ENCODE measurements around the gene CGREF1. TPM values are rescaled to one million over a fixed set of nuclear protein-coding genes. Genes with fewer than 3 reads are reported as not detected.

CGREF1 gene
- total RNA-seq, 1 donor from 2014 or later, result 2.2 TPM

DNA sequence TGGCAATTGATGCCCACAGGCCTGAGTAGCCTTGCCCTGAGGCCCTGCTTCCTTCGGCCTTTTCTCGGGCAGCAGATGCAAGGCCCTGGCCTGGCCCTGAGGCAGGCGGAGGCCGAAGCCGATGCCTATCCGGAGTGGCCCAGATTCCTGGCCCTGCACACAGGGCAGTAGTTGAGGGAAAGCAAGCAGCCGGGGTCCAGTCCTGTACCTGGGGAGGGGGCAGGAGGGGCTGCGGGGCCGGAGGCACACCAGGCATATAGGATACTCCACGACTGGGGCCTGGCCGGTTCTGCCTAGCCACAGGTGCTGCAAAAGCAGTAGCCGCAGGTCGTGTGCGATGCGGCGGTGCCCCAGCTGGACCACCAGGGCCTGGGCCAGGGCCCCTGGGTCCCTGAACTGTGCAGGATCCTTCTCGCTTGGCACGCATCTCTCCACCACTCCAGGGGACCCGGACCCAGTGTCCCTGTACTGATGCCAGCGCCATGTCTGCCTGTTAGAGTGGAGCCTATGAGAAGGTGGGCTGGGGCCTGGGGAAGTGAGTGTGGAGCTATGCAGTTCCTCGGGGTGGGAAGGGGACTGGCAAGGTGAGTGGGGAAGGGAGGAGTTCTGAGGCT lies 18.5 kb upstream of the CGREF1 start:
- Histone ChIP-seq H3K9me3 (no peaks in the 10 kb centered on the region), H3K36me3 (no peaks in the 10 kb centered on the region), H3K27me3 (no peaks in the 10 kb centered on the region), H3K27ac (no peak overlapping the region), H3K4me1 (peaks cover 16% of the 10 kb centered on the region), H3K4me3 (no peak overlapping the region)
- peak in 1 of 2 donors; percentile 90 for DNase-seq (ENCODE audit: extremely low spot score in 2 of 2)
- TF ChIP-seq POLR2A (IDR thresholded peaks at IDR 0.05) (no peak), POLR2AphosphoS5 (IDR thresholded peaks at IDR 0.05; ENCODE audit: insufficient read depth in 1 of 2, low read depth in 1 of 2) (no peak)
- TF ChIP-seq, protein P1, sequence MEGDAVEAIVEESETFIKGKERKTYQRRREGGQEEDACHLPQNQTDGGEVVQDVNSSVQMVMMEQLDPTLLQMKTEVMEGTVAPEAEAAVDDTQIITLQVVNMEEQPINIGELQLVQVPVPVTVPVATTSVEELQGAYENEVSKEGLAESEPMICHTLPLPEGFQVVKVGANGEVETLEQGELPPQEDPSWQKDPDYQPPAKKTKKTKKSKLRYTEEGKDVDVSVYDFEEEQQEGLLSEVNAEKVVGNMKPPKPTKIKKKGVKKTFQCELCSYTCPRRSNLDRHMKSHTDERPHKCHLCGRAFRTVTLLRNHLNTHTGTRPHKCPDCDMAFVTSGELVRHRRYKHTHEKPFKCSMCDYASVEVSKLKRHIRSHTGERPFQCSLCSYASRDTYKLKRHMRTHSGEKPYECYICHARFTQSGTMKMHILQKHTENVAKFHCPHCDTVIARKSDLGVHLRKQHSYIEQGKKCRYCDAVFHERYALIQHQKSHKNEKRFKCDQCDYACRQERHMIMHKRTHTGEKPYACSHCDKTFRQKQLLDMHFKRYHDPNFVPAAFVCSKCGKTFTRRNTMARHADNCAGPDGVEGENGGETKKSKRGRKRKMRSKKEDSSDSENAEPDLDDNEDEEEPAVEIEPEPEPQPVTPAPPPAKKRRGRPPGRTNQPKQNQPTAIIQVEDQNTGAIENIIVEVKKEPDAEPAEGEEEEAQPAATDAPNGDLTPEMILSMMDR (IDR thresholded peaks at IDR 0.05), result no peak
- intact Hi-C loops (cut with DNase I), result no loop called here

DNA sequence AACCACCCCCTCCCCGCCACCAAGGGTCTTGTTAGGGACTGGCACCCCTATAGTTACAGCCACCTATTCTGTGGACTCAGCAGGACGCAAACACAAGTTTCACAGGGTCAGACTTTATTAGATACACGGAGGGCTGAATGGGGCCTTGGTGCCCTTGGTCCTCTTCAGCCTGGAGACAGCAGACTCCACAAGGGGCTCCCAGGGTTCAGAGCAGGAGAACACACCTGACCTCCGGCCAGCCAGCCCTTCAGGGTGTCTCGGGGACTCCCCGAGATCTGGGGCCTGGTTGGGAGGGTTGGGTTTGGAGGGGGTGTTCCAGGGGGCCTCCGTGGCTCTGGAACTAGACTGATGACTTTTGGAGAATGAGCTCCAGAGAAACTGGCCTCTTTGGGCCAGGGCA lies 17.8 kb upstream of the CGREF1 start:
- intact Hi-C loops (cut with DNase I), result no loop called here
- peaks cover 0 to 6% of the 10 kb centered on the region in 2 donors for H3K36me3 ChIP-seq
- no peaks in the 10 kb centered on the region for H3K9me3 ChIP-seq
- peak in 1 of 2 donors; percentile 79 for DNase-seq (ENCODE audit: extremely low spot score in 2 of 2)
- H3K4me1 ChIP-seq, result peaks cover 20% of the 10 kb centered on the region
- no peak overlapping the region for H3K27ac ChIP-seq
- H3K27me3 ChIP-seq, result no peaks in the 10 kb centered on the region
- H3K4me3 ChIP-seq, result no peak overlapping the region
- TF ChIP-seq, protein P1 (IDR thresholded peaks at IDR 0.05), result no peak
- TF ChIP-seq POLR2A (IDR thresholded peaks at IDR 0.05) (no peak), POLR2AphosphoS5 (IDR thresholded peaks at IDR 0.05; ENCODE audit: insufficient read depth in 1 of 2, low read depth in 1 of 2) (no peak)

DNA sequence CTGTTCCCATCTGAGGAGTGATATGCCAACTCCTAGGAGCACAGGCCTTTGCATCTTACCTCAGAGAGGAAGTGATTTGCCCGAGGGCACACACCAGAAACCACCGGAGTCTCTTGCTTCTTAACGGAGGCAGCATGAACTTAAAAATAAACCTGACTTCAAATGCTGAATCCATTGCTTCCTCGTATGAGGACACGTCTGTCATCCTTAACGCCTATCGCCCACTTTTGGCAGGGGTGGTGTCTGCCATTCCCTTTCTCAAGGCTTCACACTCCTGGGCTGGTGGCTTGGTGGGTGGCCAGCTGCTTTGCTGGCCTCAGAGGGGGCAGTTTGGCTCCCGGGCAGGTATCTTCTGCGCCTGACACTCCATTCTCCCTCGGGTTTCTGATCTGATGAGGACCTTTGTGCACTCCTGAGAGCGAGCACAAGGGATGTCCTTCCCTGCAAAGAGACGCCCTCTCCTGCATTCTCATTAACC lies 16.6 kb upstream of the CGREF1 start:
- intact Hi-C loops (cut with DNase I), result no loop called here

DNA sequence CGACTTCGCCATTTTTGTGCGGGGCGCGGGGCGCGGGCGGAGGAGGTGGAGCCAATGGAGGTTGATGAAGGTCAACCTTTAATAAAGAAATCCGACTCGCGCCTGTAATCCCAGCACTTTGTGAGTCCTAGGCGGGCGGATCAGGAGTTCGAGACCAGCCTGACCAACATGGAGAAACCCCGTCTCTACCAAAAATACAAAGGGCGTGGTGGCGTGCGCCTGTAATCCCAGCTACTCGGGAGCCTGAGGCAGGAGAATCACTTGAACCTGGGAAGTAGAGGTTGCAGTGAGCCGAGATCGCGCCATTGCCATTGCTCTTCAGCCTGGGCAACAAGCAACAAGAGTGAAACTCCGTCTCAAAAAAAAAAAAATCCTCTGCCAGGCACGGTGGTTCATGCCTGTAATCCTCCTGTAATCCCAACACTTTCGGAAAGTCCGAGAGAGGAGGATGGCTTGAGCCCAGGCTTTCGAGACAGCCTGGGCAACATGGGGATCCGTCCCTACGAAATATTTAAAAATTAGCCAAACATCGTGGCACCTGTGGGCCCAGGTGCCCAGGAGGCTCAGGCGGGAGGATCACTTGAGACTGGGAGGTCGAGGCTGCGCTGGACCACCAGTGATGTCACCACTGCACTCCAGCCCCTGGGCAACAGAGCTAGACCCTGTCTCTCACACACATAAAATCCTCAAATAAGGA lies 16.0 kb upstream of the CGREF1 start:
- Histone ChIP-seq H3K27me3 (no peaks in the 10 kb centered on the region), H3K9me3 (no peaks in the 10 kb centered on the region), H3K4me1 (peaks cover 20% of the 10 kb centered on the region), H3K36me3 (peaks cover 0 to 21% of the 10 kb centered on the region in 2 donors), H3K27ac (peak overlapping the region; percentile 89), H3K4me3 (peak overlapping the region; percentile 96 to 99)
- intact Hi-C loops (cut with DNase I), result loop anchor here (5.0 kb wide), 1 partner anchor 52 kb away; no protein-coding TSS in a partner anchor
- TF ChIP-seq POLR2A (IDR thresholded peaks at IDR 0.05) (no peak), POLR2AphosphoS5 (IDR thresholded peaks at IDR 0.05; ENCODE audit: insufficient read depth in 1 of 2, low read depth in 1 of 2) (peak in 1 of 2 donors; percentile 69)
- peak in 1 of 2 donors; percentile 96 for DNase-seq (ENCODE audit: extremely low spot score in 2 of 2)

More for the DNA sequence above, 16.6 kb upstream of the CGREF1 start:
- Histone ChIP-seq H3K27ac (no peak overlapping the region), H3K36me3 (peaks cover 0 to 19% of the 10 kb centered on the region in 2 donors), H3K27me3 (no peaks in the 10 kb centered on the region), H3K4me3 (no peak overlapping the region), H3K9me3 (no peaks in the 10 kb centered on the region), H3K4me1 (peaks cover 20% of the 10 kb centered on the region)
- TF ChIP-seq, protein P1 (IDR thresholded peaks at IDR 0.05), result no peak
- TF ChIP-seq POLR2A (IDR thresholded peaks at IDR 0.05) (no peak), POLR2AphosphoS5 (IDR thresholded peaks at IDR 0.05; ENCODE audit: insufficient read depth in 1 of 2, low read depth in 1 of 2) (no peak)
- DNase-seq (ENCODE audit: extremely low spot score in 2 of 2), result no peak

DNA sequence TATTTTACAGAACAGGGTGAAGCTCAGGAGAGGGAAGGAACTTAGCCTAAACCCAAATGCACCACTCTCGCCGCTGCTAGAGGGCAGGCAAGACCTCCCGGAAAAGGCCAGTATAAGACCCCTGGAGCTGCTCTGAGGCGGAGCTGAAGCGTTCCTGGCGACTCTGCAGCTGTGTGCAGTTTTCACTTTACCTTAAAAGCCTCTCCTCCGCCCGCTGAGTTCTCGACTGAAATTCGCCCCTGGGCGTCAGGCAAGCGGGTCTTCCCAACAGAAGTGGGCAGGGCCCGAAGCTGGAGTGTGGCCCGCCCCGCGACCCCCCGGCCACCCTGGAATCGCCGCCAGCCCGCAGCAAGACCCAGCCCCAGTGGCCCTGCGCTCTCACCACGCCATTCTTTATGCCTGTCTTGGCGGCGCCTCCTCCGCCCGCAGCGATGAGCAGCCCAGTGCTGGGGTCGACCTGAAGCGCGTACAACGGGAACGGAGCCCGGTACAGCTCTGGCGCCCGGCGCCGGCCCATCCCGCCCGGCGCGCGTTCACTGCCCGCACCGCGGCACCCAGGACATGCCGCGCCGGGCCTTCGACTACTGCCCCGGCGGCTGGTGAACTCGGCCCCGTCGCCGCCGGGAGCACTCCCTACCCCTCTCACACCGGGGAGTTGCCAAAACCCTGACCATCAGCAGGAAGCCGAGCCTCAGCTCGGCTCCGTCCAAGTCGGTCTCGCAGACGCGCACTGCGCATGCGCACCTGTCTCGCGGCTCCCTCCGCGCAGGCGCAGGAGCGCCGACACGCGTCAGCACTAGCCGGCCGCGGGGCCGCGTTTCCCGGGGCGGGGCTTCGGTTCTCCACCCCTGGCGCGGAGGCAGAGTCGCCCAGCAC lies 15.2 kb upstream of the CGREF1 start, which contains the start of gene PREB:
PREB (minus strand) TSS at position 732 of the 876 bp plus-strand sequence; CDS start at position 517, 215 bp downstream.
- H3K9me3 ChIP-seq, result no peaks in the 10 kb centered on the region
- peak in 1 of 2 donors; percentile 95 for DNase-seq (ENCODE audit: extremely low spot score in 2 of 2)
- TF ChIP-seq POLR2AphosphoS5 (IDR thresholded peaks at IDR 0.05; ENCODE audit: insufficient read depth in 1 of 2, low read depth in 1 of 2), result peak; percentile 92 to 95
- TF ChIP-seq POLR2A (IDR thresholded peaks at IDR 0.05), result peak; percentile 28 to 96
- TF ChIP-seq, protein P1 (IDR thresholded peaks at IDR 0.05), result peak in 1 of 3 experiments; percentile 3
- H3K27me3 ChIP-seq, result no peaks in the 10 kb centered on the region
- intact Hi-C loops (cut with DNase I), result loop anchor here (5.0 kb wide), 1 partner anchor 53 kb away; no protein-coding TSS in a partner anchor
- peak within 1 kb of the TSS; percentile 89 for H3K27ac ChIP-seq
- H3K4me3 ChIP-seq, result peak within 1 kb of the TSS; percentile 96 to 99
- peaks cover 20% of the 10 kb centered on the region for H3K4me1 ChIP-seq
- H3K36me3 ChIP-seq, result peaks cover 0 to 24% of the 10 kb centered on the region in 2 donors
